GM06990 (cell line): ENCODE data around the gene NDUFB5.

Experiments used
- DNase-seq: peaks from one replicate; pipeline ENCODE4 v3.0.0-alpha.2; 2011; ENCODE audit not compliant: insufficient read length; ENCODE audit errors: extremely low read depth
- H3K27me3 ChIP-seq: replicated peaks from 2 replicates; pipeline ENCODE4 v1.6.0; 2011; ENCODE audit warnings: low read length; ENCODE audit not compliant: control insufficient read depth, insufficient read depth
- H3K36me3 ChIP-seq: 2 replicates; pipeline ENCODE4 v1.5.1; 2011; ENCODE audit warnings: low read length; ENCODE audit not compliant: control insufficient read depth, insufficient read depth
- H3K4me3 ChIP-seq: replicated peaks from 2 replicates; pipeline ENCODE4 v1.5.1; 2011; ENCODE audit warnings: low read depth, mild to moderate bottlenecking, control low read depth, low read length
- TF ChIP-seq, protein P1 (sequence below): IDR thresholded peaks from 2 replicates; pipeline ENCODE4 v1.5.1; 2011; ENCODE audit warnings: low read length, control low read depth, mild to moderate bottlenecking, inconsistent platforms; ENCODE audit not compliant: insufficient read depth, poor library complexity, severe bottlenecking

Gene NDUFB5

DNA sequence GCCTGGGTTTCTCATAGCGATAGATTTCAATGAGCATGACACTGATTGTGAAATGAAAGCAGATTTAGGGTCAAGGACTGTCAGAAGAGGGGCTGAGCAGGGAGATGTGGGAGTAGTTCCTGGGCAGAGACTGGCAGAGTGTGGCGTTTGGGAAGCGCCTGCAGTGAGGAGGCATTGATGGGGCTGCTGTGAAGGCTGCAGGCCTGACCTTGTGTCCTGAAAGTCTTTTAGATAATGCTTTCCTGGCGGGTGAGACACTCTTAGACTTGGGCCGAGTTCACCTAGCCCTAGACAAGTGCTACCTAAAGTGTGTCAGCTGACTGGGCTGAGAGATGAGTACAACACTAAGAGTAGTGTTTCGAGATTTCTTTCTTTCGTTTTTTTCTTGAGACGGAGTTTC, 68.9 kb downstream of the NDUFB5 start:
- TF ChIP-seq, protein P1, sequence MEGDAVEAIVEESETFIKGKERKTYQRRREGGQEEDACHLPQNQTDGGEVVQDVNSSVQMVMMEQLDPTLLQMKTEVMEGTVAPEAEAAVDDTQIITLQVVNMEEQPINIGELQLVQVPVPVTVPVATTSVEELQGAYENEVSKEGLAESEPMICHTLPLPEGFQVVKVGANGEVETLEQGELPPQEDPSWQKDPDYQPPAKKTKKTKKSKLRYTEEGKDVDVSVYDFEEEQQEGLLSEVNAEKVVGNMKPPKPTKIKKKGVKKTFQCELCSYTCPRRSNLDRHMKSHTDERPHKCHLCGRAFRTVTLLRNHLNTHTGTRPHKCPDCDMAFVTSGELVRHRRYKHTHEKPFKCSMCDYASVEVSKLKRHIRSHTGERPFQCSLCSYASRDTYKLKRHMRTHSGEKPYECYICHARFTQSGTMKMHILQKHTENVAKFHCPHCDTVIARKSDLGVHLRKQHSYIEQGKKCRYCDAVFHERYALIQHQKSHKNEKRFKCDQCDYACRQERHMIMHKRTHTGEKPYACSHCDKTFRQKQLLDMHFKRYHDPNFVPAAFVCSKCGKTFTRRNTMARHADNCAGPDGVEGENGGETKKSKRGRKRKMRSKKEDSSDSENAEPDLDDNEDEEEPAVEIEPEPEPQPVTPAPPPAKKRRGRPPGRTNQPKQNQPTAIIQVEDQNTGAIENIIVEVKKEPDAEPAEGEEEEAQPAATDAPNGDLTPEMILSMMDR: no peak

DNA sequence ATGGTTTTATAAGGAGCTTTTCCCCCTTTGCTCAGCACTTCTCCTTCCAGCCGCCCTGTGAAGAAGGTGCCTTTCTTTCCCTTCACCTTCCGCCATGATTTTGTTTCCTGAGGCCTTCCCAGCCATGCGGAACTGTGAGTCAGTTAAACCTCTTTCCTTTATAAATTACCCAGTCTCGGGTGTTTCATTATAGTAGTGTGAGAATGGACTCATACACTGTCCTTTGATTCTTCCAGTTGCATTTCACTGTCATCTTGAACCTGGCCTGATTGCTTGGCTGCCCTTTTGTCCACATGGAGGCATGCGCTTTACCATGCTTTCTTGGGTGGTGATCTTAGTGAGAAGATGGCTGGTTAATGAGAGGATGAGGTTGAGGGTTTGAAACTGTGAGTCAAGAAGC, 71.5 kb downstream of the NDUFB5 start:
- Histone ChIP-seq H3K27me3 (no peaks in the 10 kb centered on the region), H3K4me3 (no peak overlapping the region), H3K36me3 (no peaks in the 10 kb centered on the region)
- TF ChIP-seq, protein P1: no peak
- DNase-seq: no peak

More for the DNA sequence above, 68.9 kb downstream of the NDUFB5 start:
- DNase-seq: no peak
- Histone ChIP-seq H3K4me3 (no peak overlapping the region), H3K36me3 (no peaks in the 10 kb centered on the region), H3K27me3 (no peaks in the 10 kb centered on the region)
